ENCODE data around the gene PKN3.

PKN3 gene

GRCh38 chr9:128703616-128704355 is 1.5 kb downstream of the PKN3 start:
- Histone ChIP-seq H3K4me1 (ENCODE audit: insufficient read depth, low read length) (no peaks in the 10 kb centered on the region; the same call in 1 of the 2 replicates), H3K9me3 (ENCODE audit: control insufficient read depth, insufficient read depth, low read length) (no peaks in the 10 kb centered on the region), H3K36me3 (ENCODE audit: insufficient read depth, low read length) (no peaks in the 10 kb centered on the region), H3K9ac (ENCODE audit: low read depth, low read length) (peak overlapping the region; percentile 72)

GRCh38 chr9:128704356-128704670 is 2.0 kb downstream of the PKN3 start:
- Histone ChIP-seq H3K4me1 (ENCODE audit: insufficient read depth, low read length) (no peaks in the 10 kb centered on the region; the same call in 1 of the 2 replicates), H3K36me3 (ENCODE audit: insufficient read depth, low read length) (no peaks in the 10 kb centered on the region), H3K9me3 (ENCODE audit: control insufficient read depth, insufficient read depth, low read length) (no peaks in the 10 kb centered on the region), H3K9ac (ENCODE audit: low read depth, low read length) (no peak overlapping the region)

- H3K4me1 ChIP-seq (ENCODE audit: insufficient read depth, low read length), result no peaks in the 10 kb centered on the region; the same call in 1 of the 2 replicates
- no peaks in the 10 kb centered on the region for H3K9me3 ChIP-seq (ENCODE audit: control insufficient read depth, insufficient read depth, low read length)
- no peaks in the 10 kb centered on the region for H3K36me3 ChIP-seq (ENCODE audit: insufficient read depth, low read length)
- H3K9ac ChIP-seq (ENCODE audit: low read depth, low read length), result no peak overlapping the region
These were observed 3.0 kb downstream of the PKN3 start for GRCh38 chr9:128705051-128705965.

- no peaks in the 10 kb centered on the region for H3K36me3 ChIP-seq (ENCODE audit: insufficient read depth, low read length)
- H3K9me3 ChIP-seq (ENCODE audit: control insufficient read depth, insufficient read depth, low read length), result no peaks in the 10 kb centered on the region
- no peak overlapping the region for H3K9ac ChIP-seq (ENCODE audit: low read depth, low read length)
- H3K4me1 ChIP-seq (ENCODE audit: insufficient read depth, low read length), result no peaks in the 10 kb centered on the region; the same call in 1 of the 2 replicates
These were observed 3.7 kb downstream of the PKN3 start for GRCh38 chr9:128706045-128706444.

GRCh38 chr9:128706671-128707381 is 4.5 kb downstream of the PKN3 start:
- H3K4me1 ChIP-seq (ENCODE audit: insufficient read depth, low read length), result no peaks in the 10 kb centered on the region; the same call in 1 of the 2 replicates
- H3K9me3 ChIP-seq (ENCODE audit: control insufficient read depth, insufficient read depth, low read length), result no peaks in the 10 kb centered on the region
- no peak overlapping the region for H3K9ac ChIP-seq (ENCODE audit: low read depth, low read length)
- H3K36me3 ChIP-seq (ENCODE audit: insufficient read depth, low read length), result no peaks in the 10 kb centered on the region

GRCh38 chr9:128707446-128707845 is 5.1 kb downstream of the PKN3 start:
- no peaks in the 10 kb centered on the region for H3K36me3 ChIP-seq (ENCODE audit: insufficient read depth, low read length)
- no peaks in the 10 kb centered on the region; the same call in 1 of the 2 replicates for H3K4me1 ChIP-seq (ENCODE audit: insufficient read depth, low read length)
- no peak overlapping the region for H3K9ac ChIP-seq (ENCODE audit: low read depth, low read length)
- no peaks in the 10 kb centered on the region for H3K9me3 ChIP-seq (ENCODE audit: control insufficient read depth, insufficient read depth, low read length)

GRCh38 chr9:128712451-128713410 is 10.4 kb downstream of the PKN3 start:
- no peaks in the 10 kb centered on the region for H3K4me1 ChIP-seq (ENCODE audit: insufficient read depth, low read length)
- H3K9ac ChIP-seq (ENCODE audit: low read depth, low read length), result no peak overlapping the region
- H3K36me3 ChIP-seq (ENCODE audit: insufficient read depth, low read length), result no peaks in the 10 kb centered on the region
- no peaks in the 10 kb centered on the region for H3K9me3 ChIP-seq (ENCODE audit: control insufficient read depth, insufficient read depth, low read length)

- Histone ChIP-seq H3K9ac (ENCODE audit: low read depth, low read length) (no peak overlapping the region), H3K4me1 (ENCODE audit: insufficient read depth, low read length) (no peaks in the 10 kb centered on the region), H3K36me3 (ENCODE audit: insufficient read depth, low read length) (no peaks in the 10 kb centered on the region), H3K9me3 (ENCODE audit: control insufficient read depth, insufficient read depth, low read length) (no peaks in the 10 kb centered on the region)
These were observed 11.1 kb downstream of the PKN3 start for GRCh38 chr9:128713411-128713780.

GRCh38 chr9:128713941-128714573 is 11.8 kb downstream of the PKN3 start:
- Histone ChIP-seq H3K36me3 (ENCODE audit: insufficient read depth, low read length) (no peaks in the 10 kb centered on the region), H3K9me3 (ENCODE audit: control insufficient read depth, insufficient read depth, low read length) (no peaks in the 10 kb centered on the region), H3K9ac (ENCODE audit: low read depth, low read length) (no peak overlapping the region), H3K4me1 (ENCODE audit: insufficient read depth, low read length) (no peaks in the 10 kb centered on the region)

GRCh38 chr9:128714586-128715435 is 12.5 kb downstream of the PKN3 start:
- no peak overlapping the region for H3K9ac ChIP-seq (ENCODE audit: low read depth, low read length)
- H3K9me3 ChIP-seq (ENCODE audit: control insufficient read depth, insufficient read depth, low read length), result no peaks in the 10 kb centered on the region
- no peaks in the 10 kb centered on the region for H3K36me3 ChIP-seq (ENCODE audit: insufficient read depth, low read length)
- no peaks in the 10 kb centered on the region for H3K4me1 ChIP-seq (ENCODE audit: insufficient read depth, low read length)

- no peak overlapping the region for H3K9ac ChIP-seq (ENCODE audit: low read depth, low read length)
- H3K4me1 ChIP-seq (ENCODE audit: insufficient read depth, low read length), result no peaks in the 10 kb centered on the region
- no peaks in the 10 kb centered on the region for H3K36me3 ChIP-seq (ENCODE audit: insufficient read depth, low read length)
- H3K9me3 ChIP-seq (ENCODE audit: control insufficient read depth, insufficient read depth, low read length), result no peaks in the 10 kb centered on the region
These were observed 13.1 kb downstream of the PKN3 start for GRCh38 chr9:128715436-128715750.

- no peaks in the 10 kb centered on the region for H3K4me1 ChIP-seq (ENCODE audit: insufficient read depth, low read length)
- H3K36me3 ChIP-seq (ENCODE audit: insufficient read depth, low read length), result no peaks in the 10 kb centered on the region; the same call in 1 of the 2 replicates
- no peak overlapping the region for H3K9ac ChIP-seq (ENCODE audit: low read depth, low read length)
- no peaks in the 10 kb centered on the region for H3K9me3 ChIP-seq (ENCODE audit: control insufficient read depth, insufficient read depth, low read length)
These were observed 14.4 kb downstream of the PKN3 start for GRCh38 chr9:128716581-128717254.

All from ES-I3 (cell line).